Astrocyte of the cerebellum (primary cell): ENCODE data around the gene CD109.

ENCODE experiments used
- DNase-seq: peaks from one replicate; pipeline ENCODE4 v3.0.0-alpha.2; 2011; ENCODE audit warnings: low read depth
- H3K4me3 ChIP-seq: 2 replicates; pipeline ENCODE4 v1.5.1; 2011; ENCODE audit warnings: mild to moderate bottlenecking, low read depth, low read length, moderate library complexity
- in situ Hi-C: cut with HindIII; loops from 2 replicates; pipeline ENCODE4 v1.10.0; 2017; ENCODE audit warnings: low sequenced_read_pairs
- TF ChIP-seq, protein P1 (sequence below): IDR thresholded peaks from 2 replicates; pipeline ENCODE4 v1.5.1; 2012; ENCODE audit warnings: low read length, low read depth, moderate library complexity, mild to moderate bottlenecking; ENCODE audit errors: missing control alignments

The CD109 gene

GRCh38 chr6:73747289-73747688 is 51.3 kb downstream of the CD109 start:
- in situ Hi-C loops = no loop called here
- no peak overlapping the region for H3K4me3 ChIP-seq
- TF ChIP-seq, protein P1, sequence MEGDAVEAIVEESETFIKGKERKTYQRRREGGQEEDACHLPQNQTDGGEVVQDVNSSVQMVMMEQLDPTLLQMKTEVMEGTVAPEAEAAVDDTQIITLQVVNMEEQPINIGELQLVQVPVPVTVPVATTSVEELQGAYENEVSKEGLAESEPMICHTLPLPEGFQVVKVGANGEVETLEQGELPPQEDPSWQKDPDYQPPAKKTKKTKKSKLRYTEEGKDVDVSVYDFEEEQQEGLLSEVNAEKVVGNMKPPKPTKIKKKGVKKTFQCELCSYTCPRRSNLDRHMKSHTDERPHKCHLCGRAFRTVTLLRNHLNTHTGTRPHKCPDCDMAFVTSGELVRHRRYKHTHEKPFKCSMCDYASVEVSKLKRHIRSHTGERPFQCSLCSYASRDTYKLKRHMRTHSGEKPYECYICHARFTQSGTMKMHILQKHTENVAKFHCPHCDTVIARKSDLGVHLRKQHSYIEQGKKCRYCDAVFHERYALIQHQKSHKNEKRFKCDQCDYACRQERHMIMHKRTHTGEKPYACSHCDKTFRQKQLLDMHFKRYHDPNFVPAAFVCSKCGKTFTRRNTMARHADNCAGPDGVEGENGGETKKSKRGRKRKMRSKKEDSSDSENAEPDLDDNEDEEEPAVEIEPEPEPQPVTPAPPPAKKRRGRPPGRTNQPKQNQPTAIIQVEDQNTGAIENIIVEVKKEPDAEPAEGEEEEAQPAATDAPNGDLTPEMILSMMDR = no peak
- no peak for DNase-seq

GRCh38 chr6:73752943-73753342 is 56.9 kb downstream of the CD109 start:
- TF ChIP-seq, protein P1 = no peak
- no peak for DNase-seq
- H3K4me3 ChIP-seq = no peak overlapping the region
- in situ Hi-C loops = no loop called here

GRCh38 chr6:73766040-73766439 is 70.0 kb downstream of the CD109 start:
- in situ Hi-C loops = no loop called here
- TF ChIP-seq, protein P1 = no peak
- H3K4me3 ChIP-seq = no peak overlapping the region
- no peak for DNase-seq

DNA sequence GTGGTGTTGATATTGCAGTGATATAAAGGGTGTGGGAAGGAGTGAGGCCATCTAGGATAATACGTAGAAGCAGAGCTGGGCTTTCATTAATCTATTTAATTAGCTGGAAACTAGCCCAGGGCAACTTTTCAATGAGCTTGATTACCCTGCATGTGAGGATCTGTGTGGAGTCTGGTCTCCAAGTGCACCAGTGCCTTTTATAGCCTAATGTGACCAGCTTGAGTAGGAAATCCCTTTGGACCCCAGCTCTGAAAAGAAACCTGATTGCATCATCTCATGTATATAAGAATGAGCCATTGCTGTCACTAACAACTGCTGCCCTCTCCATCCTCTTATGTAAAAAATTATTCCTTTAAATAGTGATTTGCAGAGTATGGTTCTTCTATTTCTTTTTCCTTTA is 72.6 kb downstream of the CD109 start:
- no peak for DNase-seq
- TF ChIP-seq, protein P1 = no peak
- in situ Hi-C loops = no loop called here
- H3K4me3 ChIP-seq = no peak overlapping the region

- no peak overlapping the region for H3K4me3 ChIP-seq
- TF ChIP-seq, protein P1 = no peak
- no peak for DNase-seq
- in situ Hi-C loops = no loop called here
These were observed 74.0 kb downstream of the CD109 start for GRCh38 chr6:73769976-73770375.

GRCh38 chr6:73774311-73774774 is 78.3 kb downstream of the CD109 start:
- H3K4me3 ChIP-seq = no peak overlapping the region
- in situ Hi-C loops = no loop called here
- TF ChIP-seq, protein P1 = no peak
- peak; percentile 81 for DNase-seq

DNA sequence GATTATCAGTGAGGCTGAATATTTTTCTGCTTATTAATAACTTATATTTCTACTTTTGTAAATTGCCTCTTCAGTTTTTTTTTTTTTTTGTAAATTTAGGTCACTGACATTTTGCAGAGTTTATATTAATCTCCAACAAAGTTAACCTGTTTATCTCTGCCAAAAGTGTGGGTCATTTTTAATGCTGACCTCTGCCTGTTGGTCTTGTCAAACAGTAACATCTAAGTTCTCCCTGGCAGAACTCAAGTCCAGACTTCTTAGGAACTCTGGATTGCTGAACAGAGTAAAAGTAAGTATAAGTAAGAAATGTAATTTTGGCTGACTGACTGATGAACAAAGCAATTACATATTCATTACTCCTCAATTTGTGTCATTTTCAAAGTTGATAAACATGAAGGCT is 83.9 kb downstream of the CD109 start:
- TF ChIP-seq, protein P1 = no peak
- no peak overlapping the region for H3K4me3 ChIP-seq
- in situ Hi-C loops = no loop called here
- no peak for DNase-seq
